ENCODE results near the gene TARBP2.

DNA sequence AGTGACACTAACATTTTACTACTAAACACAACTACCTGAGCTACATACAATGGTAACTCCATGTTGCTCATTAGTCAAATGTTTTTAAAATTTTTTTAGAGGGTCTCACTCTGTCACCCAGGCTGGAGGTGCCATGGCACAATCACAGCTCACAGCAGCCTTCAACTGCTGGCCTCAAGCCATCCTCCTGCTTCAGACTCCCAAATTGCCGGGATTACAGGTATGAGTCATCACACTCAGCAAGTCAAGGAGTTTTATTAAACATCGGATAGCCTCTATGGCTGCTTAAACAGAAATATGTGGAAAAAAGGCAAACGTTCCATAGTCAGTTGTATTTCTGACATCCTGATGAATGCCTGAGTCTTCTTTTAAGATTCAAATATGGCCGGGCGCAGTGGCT is 17.3 kb downstream of the TARBP2 start:
- TF ChIP-seq, protein P1, sequence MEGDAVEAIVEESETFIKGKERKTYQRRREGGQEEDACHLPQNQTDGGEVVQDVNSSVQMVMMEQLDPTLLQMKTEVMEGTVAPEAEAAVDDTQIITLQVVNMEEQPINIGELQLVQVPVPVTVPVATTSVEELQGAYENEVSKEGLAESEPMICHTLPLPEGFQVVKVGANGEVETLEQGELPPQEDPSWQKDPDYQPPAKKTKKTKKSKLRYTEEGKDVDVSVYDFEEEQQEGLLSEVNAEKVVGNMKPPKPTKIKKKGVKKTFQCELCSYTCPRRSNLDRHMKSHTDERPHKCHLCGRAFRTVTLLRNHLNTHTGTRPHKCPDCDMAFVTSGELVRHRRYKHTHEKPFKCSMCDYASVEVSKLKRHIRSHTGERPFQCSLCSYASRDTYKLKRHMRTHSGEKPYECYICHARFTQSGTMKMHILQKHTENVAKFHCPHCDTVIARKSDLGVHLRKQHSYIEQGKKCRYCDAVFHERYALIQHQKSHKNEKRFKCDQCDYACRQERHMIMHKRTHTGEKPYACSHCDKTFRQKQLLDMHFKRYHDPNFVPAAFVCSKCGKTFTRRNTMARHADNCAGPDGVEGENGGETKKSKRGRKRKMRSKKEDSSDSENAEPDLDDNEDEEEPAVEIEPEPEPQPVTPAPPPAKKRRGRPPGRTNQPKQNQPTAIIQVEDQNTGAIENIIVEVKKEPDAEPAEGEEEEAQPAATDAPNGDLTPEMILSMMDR (conservative IDR thresholded peaks at IDR 0.05; ENCODE audit: low read length), result no peak
- no peak for TF ChIP-seq EZH2phosphoT487 (IDR thresholded peaks at IDR 0.05; ENCODE audit: borderline replicate concordance, low read depth, low read length)
